Lung (tissue), 12 donors: Measurements from ENCODE around the gene LSAMP. TPM values are rescaled to one million over a fixed set of nuclear protein-coding genes. Genes with fewer than 3 reads are reported as not detected.
A peak's percentile ranks its signal among the peaks of the same experiment; 100 is the strongest.

Experiments used
- ATAC-seq: fragments of 200-7000 bp; cut with Tn5 transposase; one replicate; pipeline ENCODE4 v1.9.1; 2020; ENCODE audit warnings: moderate number of reproducible peaks; ENCODE audit not compliant: insufficient read depth, low FRiP score
- DNase-seq, 3 donors: peaks; one replicate each; pipeline ENCODE4 v3.0.0-alpha.2; 2013 to 2017
- H3K27ac ChIP-seq, 2 donors: one replicate each; pipeline ENCODE4 v1.5.1; 2013; ENCODE audit warnings: mild to moderate bottlenecking in 2 of 2, moderate library complexity in 2 of 2, control low read depth in 1 of 2, inconsistent platforms in 1 of 2, low read depth in 1 of 2, low read length in 1 of 2
- H3K27me3 ChIP-seq, 3 donors: one replicate each; pipeline ENCODE4 v1.5.1; 2013; ENCODE audit warnings: low read length in 2 of 3; ENCODE audit not compliant: control insufficient read depth in 3 of 3, insufficient read depth in 3 of 3
- H3K36me3 ChIP-seq, 4 donors: one replicate each; pipeline ENCODE4 v1.5.1; 2013; ENCODE audit warnings: low read length in 4 of 4, mild to moderate bottlenecking in 1 of 4, moderate library complexity in 1 of 4; ENCODE audit not compliant: control insufficient read depth in 4 of 4, insufficient read depth in 4 of 4
- H3K4me1 ChIP-seq, 5 donors: one replicate each; pipeline ENCODE4 v1.5.1; 2013; ENCODE audit warnings: low read length in 5 of 5, mild to moderate bottlenecking in 2 of 5, moderate library complexity in 1 of 5; ENCODE audit not compliant: control insufficient read depth in 5 of 5, insufficient read depth in 5 of 5
- H3K4me3 ChIP-seq: one replicate; pipeline ENCODE4 v1.5.1; 2013; ENCODE audit warnings: mild to moderate bottlenecking, control low read depth, moderate library complexity
- H3K9ac ChIP-seq, 2 donors: one replicate each; pipeline ENCODE4 v1.5.1; 2013; ENCODE audit warnings: low read length in 2 of 2, control low read depth in 1 of 2; ENCODE audit not compliant: insufficient read depth in 1 of 2
- H3K9me3 ChIP-seq, 4 donors: one replicate each; pipeline ENCODE4 v1.5.1; 2013; ENCODE audit warnings: low read length in 3 of 4, mild to moderate bottlenecking in 1 of 4, moderate library complexity in 1 of 4; ENCODE audit not compliant: control insufficient read depth in 4 of 4, insufficient read depth in 3 of 4
- WGBS, 2 donors: extraction: QIAGEN DNeasy Blood & Tissue Kit; methylation state at CpG; one replicate each; pipeline ENCODE4 v1.1.7; 2013; 5-methylcytosine and 5-hydroxymethylcytosine counted together
- polyA plus RNA-seq, 2 donors: library from polyadenylated mRNA; stranded (reverse); fragments of 200-250 nt; gene quantifications; one replicate each; pipeline ENCODE4 v1.2.1, GENCODE V29; 2013
- total RNA-seq, 2 donors: library from RNA; depleted of rRNA in 1 of 2; stranded (reverse); fragments of >200 nt in 1 of 2; gene quantifications; one replicate each; pipeline ENCODE4 v1.2.1, GENCODE V29; 2014 to 2021
- TF ChIP-seq, protein P1 (sequence below): IDR thresholded peaks from 2 replicates; pipeline ENCODE4 v1.5.1; 2012; ENCODE audit warnings: mild to moderate bottlenecking; ENCODE audit errors: control extremely low read depth, extremely low read depth
- donor health status: control.
- donor health status: control.
- donor health status: Bipolar disorder and iron deficiency.
- donor health status: healthy.
- donor health status: DM: yes; HTN: yes; CAD: no.

The LSAMP gene
- total and polyA plus RNA-seq, 4 donors = 1.6 to 21.9 (median 9.5) TPM

DNA sequence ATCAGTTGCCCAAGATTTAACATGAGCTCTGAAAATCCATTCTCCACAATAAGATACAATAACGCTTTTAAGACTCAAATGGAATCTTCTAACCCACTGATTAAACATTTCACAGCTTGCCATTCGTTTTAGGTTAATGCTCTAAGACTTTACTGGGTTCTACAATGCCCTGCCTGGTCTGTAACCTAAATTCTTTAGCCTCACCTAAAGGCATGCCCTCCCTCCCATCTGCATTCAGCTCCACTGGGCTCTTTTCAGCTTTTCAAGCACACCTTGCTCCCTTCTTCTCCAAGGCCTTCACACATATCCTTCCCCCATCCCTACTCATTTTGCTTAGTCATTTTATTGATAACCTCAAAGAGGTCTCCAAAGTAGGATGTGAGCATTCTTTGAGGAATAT lies 290.9 kb downstream of the LSAMP start:
- DNase-seq (no peak), ATAC-seq (no peak)
- WGBS, 2 donors = 68% methylated on average over 2 of the region's 2 CpGs
- H3K27me3 ChIP-seq = no peaks in the 10 kb centered on the region
- no peaks in the 10 kb centered on the region for H3K36me3 ChIP-seq
- H3K4me1 ChIP-seq = peaks cover 0 to 26% (median 0%) of the 10 kb centered on the region in 5 donors
- no peak overlapping the region for H3K9ac ChIP-seq
- H3K9me3 ChIP-seq = no peaks in the 10 kb centered on the region
- H3K27ac ChIP-seq = no peak overlapping the region
- H3K4me3 ChIP-seq = no peak overlapping the region
- TF ChIP-seq, protein P1, sequence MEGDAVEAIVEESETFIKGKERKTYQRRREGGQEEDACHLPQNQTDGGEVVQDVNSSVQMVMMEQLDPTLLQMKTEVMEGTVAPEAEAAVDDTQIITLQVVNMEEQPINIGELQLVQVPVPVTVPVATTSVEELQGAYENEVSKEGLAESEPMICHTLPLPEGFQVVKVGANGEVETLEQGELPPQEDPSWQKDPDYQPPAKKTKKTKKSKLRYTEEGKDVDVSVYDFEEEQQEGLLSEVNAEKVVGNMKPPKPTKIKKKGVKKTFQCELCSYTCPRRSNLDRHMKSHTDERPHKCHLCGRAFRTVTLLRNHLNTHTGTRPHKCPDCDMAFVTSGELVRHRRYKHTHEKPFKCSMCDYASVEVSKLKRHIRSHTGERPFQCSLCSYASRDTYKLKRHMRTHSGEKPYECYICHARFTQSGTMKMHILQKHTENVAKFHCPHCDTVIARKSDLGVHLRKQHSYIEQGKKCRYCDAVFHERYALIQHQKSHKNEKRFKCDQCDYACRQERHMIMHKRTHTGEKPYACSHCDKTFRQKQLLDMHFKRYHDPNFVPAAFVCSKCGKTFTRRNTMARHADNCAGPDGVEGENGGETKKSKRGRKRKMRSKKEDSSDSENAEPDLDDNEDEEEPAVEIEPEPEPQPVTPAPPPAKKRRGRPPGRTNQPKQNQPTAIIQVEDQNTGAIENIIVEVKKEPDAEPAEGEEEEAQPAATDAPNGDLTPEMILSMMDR = no peak

DNA sequence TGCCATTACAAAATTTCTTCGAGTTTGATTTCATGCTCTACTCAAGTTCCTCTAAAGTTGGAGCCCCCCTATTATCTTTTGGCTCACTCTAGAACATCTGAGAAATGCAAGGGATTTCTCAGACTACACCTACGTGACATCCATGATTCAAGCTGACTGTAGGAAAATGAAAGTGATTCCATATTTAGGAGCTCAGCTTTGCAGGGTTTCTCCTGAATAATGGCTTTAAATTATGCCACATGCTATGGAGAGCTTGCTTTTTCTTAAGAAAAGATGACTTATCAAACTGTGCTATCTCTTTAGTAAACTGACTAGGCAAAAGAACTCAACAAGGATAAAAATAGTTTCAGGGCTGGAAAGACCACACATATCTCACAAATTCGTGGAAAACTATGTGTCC lies 292.1 kb downstream of the LSAMP start:
- H3K9ac ChIP-seq = peak overlapping the region in 1 of 2 donors; percentile 64
- H3K9me3 ChIP-seq = no peaks in the 10 kb centered on the region
- no peaks in the 10 kb centered on the region for H3K36me3 ChIP-seq
- no peak overlapping the region for H3K4me3 ChIP-seq
- TF ChIP-seq, protein P1 = no peak
- ATAC-seq (no peak), DNase-seq (peak in 2 of 3 donors; percentile 33 to 48)
- H3K27me3 ChIP-seq = no peaks in the 10 kb centered on the region
- peaks cover 0 to 38% (median 0%) of the 10 kb centered on the region in 5 donors for H3K4me1 ChIP-seq
- 60 to 74% methylated on average over 3 of the region's 3 CpGs for WGBS, 2 donors
- no peak overlapping the region for H3K27ac ChIP-seq

DNA sequence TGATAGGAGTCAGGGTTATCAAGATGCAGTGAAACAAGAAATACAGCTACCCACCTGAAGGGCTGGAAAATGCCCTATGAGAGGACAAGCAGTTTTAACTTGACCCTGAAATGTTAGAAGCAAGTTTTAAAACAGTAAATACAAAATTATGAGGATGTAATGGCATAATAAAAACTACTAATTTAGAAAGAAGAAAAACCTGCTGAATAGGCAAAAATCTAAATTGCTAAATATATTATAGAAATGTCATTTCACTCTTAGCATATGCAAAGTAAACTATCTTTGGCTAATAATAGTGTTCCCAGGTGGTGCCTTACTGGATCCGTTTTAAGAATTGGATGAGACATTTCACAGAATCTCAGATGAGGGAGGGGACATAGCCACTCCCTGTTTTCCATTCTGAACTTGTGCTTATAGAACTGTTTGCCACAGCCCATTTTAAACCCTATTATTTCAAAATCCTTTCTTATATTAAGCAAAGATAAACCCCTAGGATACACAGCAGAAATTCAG lies 294.6 kb downstream of the LSAMP start:
- 40 to 64% methylated on average over 1 of the region's 1 CpG for WGBS, 2 donors
- ATAC-seq (no peak), DNase-seq (no peak)
- Histone ChIP-seq H3K27ac (no peak overlapping the region), H3K9me3 (no peaks in the 10 kb centered on the region), H3K27me3 (no peaks in the 10 kb centered on the region), H3K4me1 (peaks cover 0 to 34% (median 0%) of the 10 kb centered on the region in 5 donors), H3K4me3 (no peak overlapping the region), H3K9ac (no peak overlapping the region), H3K36me3 (no peaks in the 10 kb centered on the region)
- TF ChIP-seq, protein P1 = no peak
